Karpas-422 (cell line): ENCODE data around the gene DLGAP4. TPM values are rescaled to one million over a fixed set of nuclear protein-coding genes. Genes with fewer than 3 reads are reported as not detected.

ENCODE experiments used
- DNase-seq: peaks from one replicate; pipeline ENCODE4 v3.0.0-alpha.2; 2015
- H2AFZ ChIP-seq: fragments of 200-600 bp; sonication (generic); 2 replicates; pipeline ENCODE4 v1.6.1; 2014; ENCODE audit warnings: antibody characterized with exemption, low read length, mixed read lengths
- H3K27ac ChIP-seq: fragments of 200-600 bp; sonication (generic); 2 replicates; pipeline ENCODE4 v1.5.1; 2014; ENCODE audit warnings: mild to moderate bottlenecking, low read length, moderate library complexity
- H3K27me3 ChIP-seq: fragments of 200-600 bp; sonication (generic); 2 replicates; pipeline ENCODE4 v1.6.1; 2014; ENCODE audit warnings: low read length, mixed read lengths
- H3K36me3 ChIP-seq: fragments of 200-600 bp; sonication (generic); 2 replicates; pipeline ENCODE4 v1.6.1; 2014; ENCODE audit warnings: low read length, mixed read lengths; ENCODE audit not compliant: insufficient read depth
- H3K4me1 ChIP-seq: fragments of 200-600 bp; sonication (generic); 2 replicates; pipeline ENCODE4 v1.6.1; 2014; ENCODE audit warnings: mild to moderate bottlenecking, low read length, mixed read lengths
- H3K4me2 ChIP-seq: fragments of 200-600 bp; sonication (generic); 2 replicates; pipeline ENCODE4 v1.6.1; 2014; ENCODE audit warnings: low read length, low read depth, mild to moderate bottlenecking; ENCODE audit not compliant: poor library complexity, severe bottlenecking
- H3K4me3 ChIP-seq: fragments of 200-600 bp; sonication (generic); 2 replicates; pipeline ENCODE4 v1.5.1; 2014; ENCODE audit warnings: mild to moderate bottlenecking, antibody characterized with exemption, low read length, mixed read lengths
- H3K79me2 ChIP-seq: fragments of 200-600 bp; sonication (generic); 2 replicates; pipeline ENCODE4 v1.6.1; 2014; ENCODE audit warnings: mild to moderate bottlenecking, low read length, mixed read lengths
- H3K9ac ChIP-seq: fragments of 200-600 bp; sonication (generic); 2 replicates; pipeline ENCODE4 v1.6.0; 2014; ENCODE audit warnings: low read length
- H3K9me2 ChIP-seq: fragments of 200-600 bp; sonication (generic), shearing (Covaris generic); replicated peaks from 2 replicates; pipeline ENCODE4 v1.6.0; 2014; ENCODE audit warnings: mild to moderate bottlenecking, low read length, moderate library complexity; ENCODE audit not compliant: insufficient read depth
- H3K9me3 ChIP-seq: fragments of 300-700, 200-600 bp; sonication (generic); 2 replicates; pipeline ENCODE4 v1.6.1; 2014; ENCODE audit warnings: low read length, mixed read lengths
- H4K20me1 ChIP-seq: fragments of 200-600 bp; sonication (generic); 2 replicates; pipeline ENCODE4 v1.6.1; 2014; ENCODE audit warnings: mild to moderate bottlenecking, antibody characterized with exemption, low read length, low read depth; ENCODE audit not compliant: insufficient read depth
- total RNA-seq: library from RNA; depleted of rRNA; stranded (reverse); fragments of >200 nt; shearing (Covaris generic); gene quantifications from 2 replicates; pipeline ENCODE4 v1.2.3, GENCODE V29; 2014; ENCODE audit warnings: low replicate concordance

DLGAP4 gene
- total RNA-seq, 1 experiment from 2014 or later = 7.5 TPM

DNA sequence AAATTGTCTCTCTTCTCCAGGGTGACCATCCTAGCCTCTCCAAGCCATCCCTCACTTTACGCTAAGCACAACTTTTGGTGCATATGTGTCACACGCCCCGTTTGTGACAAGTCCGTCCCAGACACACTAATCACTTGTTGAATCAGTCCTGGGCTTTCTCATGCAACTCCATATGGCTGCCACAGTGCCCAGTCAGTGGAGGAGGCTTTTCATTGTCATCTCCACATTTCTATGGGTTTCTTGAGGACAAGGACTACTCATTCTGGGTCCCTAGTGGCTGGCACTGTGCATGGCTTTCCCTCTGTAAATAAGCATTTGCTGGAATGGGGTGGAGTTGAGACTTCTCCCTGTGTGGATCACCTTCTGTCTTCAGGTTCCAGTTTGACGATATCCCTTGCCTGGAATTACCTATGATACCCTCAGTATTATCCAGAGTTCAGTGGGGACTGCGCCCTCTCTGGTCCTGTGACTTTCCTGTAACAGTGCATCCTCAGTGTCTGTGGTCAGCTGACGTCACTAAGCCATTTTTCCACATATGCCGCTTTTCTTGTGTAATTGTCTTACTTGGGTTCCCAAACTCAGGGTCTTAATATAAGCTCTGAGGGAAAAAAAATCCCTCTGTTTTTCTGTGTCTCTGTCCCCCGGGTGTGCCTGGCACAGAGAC lies 175.4 kb downstream of the DLGAP4 start:
- H3K27me3 ChIP-seq = no peaks in the 10 kb centered on the region
- H3K9ac ChIP-seq = no peak overlapping the region
- no peaks in the 10 kb centered on the region for H3K9me3 ChIP-seq
- H4K20me1 ChIP-seq = peaks cover 33% of the 10 kb centered on the region; the same call in 1 of the 2 replicates
- no peaks in the 10 kb centered on the region for H3K36me3 ChIP-seq
- no peak overlapping the region for H3K27ac ChIP-seq
- DNase-seq = no peak
- no peak overlapping the region for H2AFZ ChIP-seq
- H3K9me2 ChIP-seq = no peaks in the 10 kb centered on the region
- H3K4me3 ChIP-seq = no peak overlapping the region
- no peaks in the 10 kb centered on the region for H3K4me1 ChIP-seq
- H3K4me2 ChIP-seq = no peak overlapping the region
- H3K79me2 ChIP-seq = no peaks in the 10 kb centered on the region

DNA sequence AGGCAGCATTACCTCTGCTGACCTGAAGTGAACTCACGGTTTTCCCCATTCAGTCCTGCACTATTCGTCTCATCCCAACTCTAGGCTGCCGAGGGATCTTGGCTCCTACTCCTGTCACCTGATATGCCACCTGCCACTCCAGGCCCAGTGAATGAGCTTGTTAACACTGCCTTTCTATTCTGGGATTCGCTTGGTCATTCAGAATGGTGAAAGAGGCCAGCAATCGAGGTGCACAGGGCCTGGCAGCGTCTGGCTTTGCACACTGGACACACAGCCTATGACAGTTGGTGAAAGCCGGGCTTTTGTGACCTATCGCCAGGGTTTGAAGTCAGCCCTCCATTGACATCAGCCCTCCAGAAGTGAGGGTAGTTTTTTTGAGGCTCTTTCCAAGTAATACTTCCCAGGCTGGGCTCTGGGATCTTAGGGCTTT lies 175.9 kb downstream of the DLGAP4 start:
- Histone ChIP-seq H3K4me2 (no peak overlapping the region), H3K9me3 (no peaks in the 10 kb centered on the region), H3K36me3 (no peaks in the 10 kb centered on the region), H3K79me2 (no peaks in the 10 kb centered on the region), H3K4me1 (no peaks in the 10 kb centered on the region), H2AFZ (no peak overlapping the region), H3K9ac (no peak overlapping the region), H3K4me3 (no peak overlapping the region), H3K27me3 (no peaks in the 10 kb centered on the region), H3K9me2 (no peaks in the 10 kb centered on the region), H3K27ac (no peak overlapping the region), H4K20me1 (peaks cover 33% of the 10 kb centered on the region; the same call in 1 of the 2 replicates)
- no peak for DNase-seq

- Histone ChIP-seq H3K9me2 (no peaks in the 10 kb centered on the region), H3K9ac (no peak overlapping the region), H3K9me3 (no peaks in the 10 kb centered on the region), H3K4me3 (no peak overlapping the region), H4K20me1 (peaks cover 30% of the 10 kb centered on the region; the same call in 1 of the 2 replicates), H2AFZ (no peak overlapping the region), H3K4me2 (no peak overlapping the region), H3K4me1 (no peaks in the 10 kb centered on the region), H3K79me2 (no peaks in the 10 kb centered on the region), H3K36me3 (no peaks in the 10 kb centered on the region), H3K27me3 (no peaks in the 10 kb centered on the region), H3K27ac (no peak overlapping the region)
- no peak for DNase-seq
Measured at GRCh38 chr20:36483209-36483918, 177.2 kb downstream of the DLGAP4 start.

- no peak for DNase-seq
- Histone ChIP-seq H3K9ac (no peak overlapping the region), H3K4me1 (no peaks in the 10 kb centered on the region), H3K27me3 (no peaks in the 10 kb centered on the region), H4K20me1 (peaks cover 22% of the 10 kb centered on the region; the same call in 1 of the 2 replicates), H3K4me2 (no peak overlapping the region), H2AFZ (no peak overlapping the region), H3K36me3 (no peaks in the 10 kb centered on the region), H3K9me2 (no peaks in the 10 kb centered on the region), H3K79me2 (no peaks in the 10 kb centered on the region), H3K4me3 (no peak overlapping the region), H3K9me3 (no peaks in the 10 kb centered on the region), H3K27ac (no peak overlapping the region)
Measured at GRCh38 chr20:36483919-36484808, 178.0 kb downstream of the DLGAP4 start.

GRCh38 chr20:36485286-36485685 lies 179.1 kb downstream of the DLGAP4 start:
- no peaks in the 10 kb centered on the region for H3K9me3 ChIP-seq
- peaks cover 17% of the 10 kb centered on the region; the same call in 1 of the 2 replicates for H4K20me1 ChIP-seq
- H3K4me1 ChIP-seq = no peaks in the 10 kb centered on the region
- no peak overlapping the region for H3K4me3 ChIP-seq
- no peak overlapping the region for H3K27ac ChIP-seq
- H3K36me3 ChIP-seq = no peaks in the 10 kb centered on the region
- H3K4me2 ChIP-seq = no peak overlapping the region
- no peaks in the 10 kb centered on the region for H3K27me3 ChIP-seq
- DNase-seq = no peak
- no peak overlapping the region for H2AFZ ChIP-seq
- H3K9ac ChIP-seq = no peak overlapping the region
- H3K79me2 ChIP-seq = no peaks in the 10 kb centered on the region
- no peaks in the 10 kb centered on the region for H3K9me2 ChIP-seq

DNA sequence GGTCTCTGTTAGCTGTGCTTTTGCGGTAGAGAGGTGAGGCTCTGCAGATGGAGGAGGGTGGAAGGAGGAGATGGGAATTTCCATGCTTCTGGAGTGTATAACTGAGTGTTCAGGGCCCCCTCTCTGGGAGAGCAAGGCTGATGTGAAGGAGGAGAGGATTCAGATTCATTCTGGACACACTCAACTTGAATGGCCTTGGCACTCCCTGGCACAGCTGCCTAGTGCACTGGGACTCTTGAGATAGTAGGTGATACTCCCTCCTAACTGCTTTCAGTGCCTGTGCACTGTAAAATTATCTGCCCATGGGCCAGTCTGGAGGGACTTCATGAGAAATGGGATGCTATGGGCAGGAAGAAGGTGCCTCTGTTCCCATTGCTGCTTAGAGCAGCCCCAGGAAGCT lies 180.9 kb downstream of the DLGAP4 start:
- Histone ChIP-seq H3K9me3 (no peaks in the 10 kb centered on the region), H3K4me2 (no peak overlapping the region), H3K27ac (no peak overlapping the region), H3K27me3 (no peaks in the 10 kb centered on the region), H3K9me2 (no peaks in the 10 kb centered on the region), H2AFZ (no peak overlapping the region), H3K9ac (no peak overlapping the region), H3K79me2 (no peaks in the 10 kb centered on the region), H3K4me3 (no peak overlapping the region), H3K4me1 (no peaks in the 10 kb centered on the region), H3K36me3 (no peaks in the 10 kb centered on the region), H4K20me1 (peaks cover 7% of the 10 kb centered on the region; the same call in 1 of the 2 replicates)
- DNase-seq = peak; percentile 27

GRCh38 chr20:36490191-36490590 lies 184.1 kb downstream of the DLGAP4 start:
- Histone ChIP-seq H3K9me3 (no peaks in the 10 kb centered on the region), H3K4me1 (no peaks in the 10 kb centered on the region), H3K9ac (no peak overlapping the region), H2AFZ (no peak overlapping the region), H3K36me3 (no peaks in the 10 kb centered on the region), H3K4me2 (no peak overlapping the region), H3K27ac (no peak overlapping the region), H3K79me2 (no peaks in the 10 kb centered on the region), H3K27me3 (no peaks in the 10 kb centered on the region), H4K20me1 (0 out of 2 replicates have a peak, but pooled peaks cover 7% of the 10 kb centered on the region), H3K4me3 (no peak overlapping the region), H3K9me2 (no peaks in the 10 kb centered on the region)
- DNase-seq = no peak
